Urinary bladder (tissue), 2 donors: ENCODE results near the gene SMIM28. TPM values are rescaled to one million over a fixed set of nuclear protein-coding genes. Genes with fewer than 3 reads are reported as not detected.

ENCODE experiments used
- polyA plus RNA-seq: library from polyadenylated mRNA; stranded (reverse); fragments of 200-250 nt; gene quantifications from one replicate; pipeline ENCODE4 v1.2.3, GENCODE V29; 2013
- small RNA-seq: library from RNA; depleted of rRNA; stranded (forward); fragments of <200 nt; gene quantifications from one replicate; pipeline ENCODE3, GENCODE V24; 2014
- total RNA-seq: library from RNA; depleted of rRNA; stranded (reverse); fragments of >200 nt; gene quantifications from one replicate; pipeline ENCODE4 v1.2.3, GENCODE V29; 2014
- donor health status: healthy.

Gene SMIM28
- total and polyA plus RNA-seq, 2 donors, result not detected

Small RNAs within 50 kb of the gene (small RNA-seq; reads per million reads assigned to genes)
- gene AL031003.1, result not detected

Other genes starting within 250 kb of the SMIM28 start
- 9.6 TPM for gene ARFGEF3, start 216.0 kb upstream of the SMIM28 start, total RNA-seq
- 1.3 TPM for gene ARFGEF3, start 216.0 kb upstream of the SMIM28 start, polyA plus RNA-seq
- gene PBOV1, start 159.4 kb upstream of the SMIM28 start, total RNA-seq, result not detected
- gene PBOV1, start 159.4 kb upstream of the SMIM28 start, polyA plus RNA-seq, result not detected
- gene HEBP2, start 26.3 kb downstream of the SMIM28 start, total RNA-seq, result 7.6 TPM
- gene HEBP2, start 26.3 kb downstream of the SMIM28 start, polyA plus RNA-seq, result 43.1 TPM
- gene NHSL1, start 121.6 kb downstream of the SMIM28 start, total RNA-seq, result 19.5 TPM
- 1.7 TPM for gene NHSL1, start 121.6 kb downstream of the SMIM28 start, polyA plus RNA-seq